Endothelial cell of umbilical vein (primary cell): ENCODE results near the gene LRRK2. TPM values are rescaled to one million over a fixed set of nuclear protein-coding genes. Genes with fewer than 3 reads are reported as not detected.

Source experiments
- BruUV-seq: library from RNA; stranded (reverse); fragments of 400-500 nt; replicated peaks from 2 replicates; lab custom pipeline; 2021; lab: Mats Ljungman, UMichigan
- CTCF ChIA-PET: fragments of 300-600, 350-600 bp; sonication (Branson Sonifier 250); formaldehyde crosslinking; loops from one replicate; lab custom pipeline; 2021; ENCODE audit warnings: antibody characterized with exemption, inconsistent platforms; lab: Charles Lee
- POLR2A ChIA-PET: fragments of 300-600, 350-600 bp; sonication (Branson Sonifier 250); formaldehyde crosslinking; loops from one replicate; lab custom pipeline; 2021; ENCODE audit warnings: antibody characterized with exemption, inconsistent platforms; lab: Charles Lee
- DNase-seq: peaks from one replicate; pipeline ENCODE4 v3.0.0-alpha.2; 2011; ENCODE audit warnings: low read depth, low spot score
- FAIRE-seq: peaks from 2 replicates; lab custom pipeline; 2011; peaks lifted over from hg19 to GRCh38; lab: Jason Lieb, UNC
- H2AFZ ChIP-seq: 2 replicates; pipeline ENCODE4 v1.6.0; 2012; ENCODE audit warnings: low read depth, low read length, control low read depth, inconsistent platforms
- H3K27ac ChIP-seq: 2 replicates; pipeline ENCODE4 v1.5.1; 2011; ENCODE audit warnings: low read depth, mild to moderate bottlenecking, control low read depth, low read length, moderate library complexity; ENCODE audit not compliant: insufficient read depth
- H3K27me3 ChIP-seq, 2 experiments: 2 replicates each; pipeline versions ENCODE4 v1.6.0 to v1.6.1; 2011; ENCODE audit warnings: low read length in 2 of 2, mixed read lengths in 1 of 2; ENCODE audit not compliant: control insufficient read depth in 2 of 2, insufficient read depth in 2 of 2
- H3K36me3 ChIP-seq, 2 experiments: 2 replicates in 1 of 2; 3 replicates in 1 of 2; pipeline ENCODE4 v1.5.1; 2011; ENCODE audit warnings: low read length in 2 of 2, mild to moderate bottlenecking in 1 of 2, moderate library complexity in 1 of 2; ENCODE audit not compliant: control insufficient read depth in 2 of 2, insufficient read depth in 2 of 2; ENCODE audit errors: extremely low read depth in 1 of 2
- H3K4me1 ChIP-seq: 3 replicates; pipeline ENCODE4 v1.5.1; 2011; ENCODE audit warnings: mild to moderate bottlenecking, low read length; ENCODE audit not compliant: control insufficient read depth, insufficient read depth; ENCODE audit errors: extremely low read depth
- H3K4me2 ChIP-seq: 2 replicates; pipeline ENCODE4 v1.6.1; 2011; ENCODE audit warnings: low read length, control low read depth, mixed read lengths; ENCODE audit not compliant: insufficient read depth
- H3K4me3 ChIP-seq, 3 experiments: fragments of 200-600 bp in 1 of 3; sonication (generic), shearing (Covaris generic) in 1 of 3; replicated peaks in 1 of 3; 2 replicates each; pipeline ENCODE4 v1.5.1; 2011 to 2016; ENCODE audit warnings: control low read depth in 3 of 3, low read length in 3 of 3, mild to moderate bottlenecking in 2 of 3, inconsistent platforms in 1 of 3, low read depth in 1 of 3, moderate library complexity in 1 of 3; ENCODE audit not compliant: insufficient read depth in 1 of 3
- H3K79me2 ChIP-seq: 2 replicates; pipeline ENCODE4 v1.6.0; 2012; ENCODE audit warnings: low read length, inconsistent platforms; ENCODE audit not compliant: control insufficient read depth, insufficient read depth
- H3K9ac ChIP-seq: replicated peaks from 2 replicates; pipeline ENCODE3; 2011; ENCODE audit warnings: low read length, control low read depth; ENCODE audit not compliant: insufficient read depth; ENCODE audit errors: extremely low read depth
- H3K9me1 ChIP-seq: replicated peaks from 3 replicates; pipeline ENCODE4 v1.6.0; 2011; ENCODE audit warnings: mild to moderate bottlenecking, low read length; ENCODE audit not compliant: control insufficient read depth, insufficient read depth; ENCODE audit errors: extremely low read depth
- H3K9me3 ChIP-seq: replicated peaks from 2 replicates; pipeline ENCODE4 v1.5.1; 2012; ENCODE audit warnings: low read length, inconsistent platforms; ENCODE audit not compliant: control insufficient read depth, insufficient read depth
- H4K20me1 ChIP-seq: replicated peaks from 2 replicates; pipeline ENCODE3; 2011; ENCODE audit warnings: mild to moderate bottlenecking, low read length; ENCODE audit not compliant: control insufficient read depth, insufficient read depth; ENCODE audit errors: extremely low read depth
- EZH2 ChIP-seq: IDR thresholded peaks from 2 replicates; pipeline ENCODE4 v1.6.1; 2012; ENCODE audit warnings: borderline replicate concordance, low read depth, mild to moderate bottlenecking, moderate library complexity, low read length, inconsistent platforms; ENCODE audit not compliant: severe bottlenecking
- FOS ChIP-seq: IDR thresholded peaks from 2 replicates; pipeline ENCODE4 v1.6.1; 2011; ENCODE audit warnings: mild to moderate bottlenecking, low read length, moderate library complexity, borderline replicate concordance; ENCODE audit not compliant: insufficient read depth
- GATA2 ChIP-seq: IDR thresholded peaks from 2 replicates; pipeline ENCODE4 v1.7.0; 2011; ENCODE audit warnings: low read depth, mild to moderate bottlenecking, moderate library complexity, mixed read lengths, low read length; ENCODE audit not compliant: insufficient read length, insufficient read depth
- JUN ChIP-seq: IDR thresholded peaks from 2 replicates; pipeline ENCODE4 v1.6.1; 2011; ENCODE audit warnings: borderline replicate concordance, low read depth; ENCODE audit not compliant: insufficient read length, insufficient read depth
- MYC ChIP-seq: IDR thresholded peaks from one replicate; pipeline ENCODE4 v1.6.1; 2011; ENCODE audit warnings: mild to moderate bottlenecking, low read depth, low read length
- POLR2A ChIP-seq: IDR thresholded peaks from 2 replicates; pipeline ENCODE4 v1.6.1; 2012; ENCODE audit warnings: low read depth, mild to moderate bottlenecking, control low read depth, low read length
- POLR2AphosphoS5 ChIP-seq: IDR thresholded peaks from 2 replicates; pipeline ENCODE4 v1.6.1; 2012; ENCODE audit warnings: low read depth, mild to moderate bottlenecking, control low read depth, low read length, moderate library complexity; ENCODE audit not compliant: insufficient read depth
- dilution Hi-C: fragments of 300-500 bp; cut with MboI; formaldehyde crosslinking; loops from one replicate; pipeline ENCODE4 v1.15.0; 2019; ENCODE audit warnings: low sequenced_read_pairs; ENCODE audit not compliant: extremely low pct_ligation_motif_present
- intact Hi-C: fragments of 100-400 bp; cut with micrococcal nuclease; formaldehyde crosslinking; loops from one replicate; pipeline ENCODE4 v1.10.0; 2022
- polyA plus RNA-seq, 4 experiments: library from polyadenylated mRNA; depleted of rRNA in 3 of 4; stranded (reverse) in 3 of 4; unstranded in 1 of 4; fragments of >200 nt; gene quantifications; 2 replicates each; pipeline versions ENCODE4 v1.2.1 to v1.2.3, GENCODE V29; 2011 to 2012; ENCODE audit warnings: missing spikeins in 1 of 4
- total RNA-seq: library from RNA; stranded (reverse); gene quantifications from 2 replicates; pipeline ENCODE4 v1.2.3, GENCODE V29; 2021
- TF ChIP-seq, protein P1 (sequence below): IDR thresholded peaks from 2 replicates; pipeline ENCODE4 v1.6.1; 2011; ENCODE audit not compliant: insufficient read depth, insufficient read length
- TF ChIP-seq, protein P2 (sequence below), 2 donors: IDR thresholded peaks; 1 replicate in 1 of 2; 2 replicates in 1 of 2; pipeline ENCODE4 v1.5.1; 2011; ENCODE audit warnings: low read length in 2 of 2, mild to moderate bottlenecking in 2 of 2, moderate library complexity in 2 of 2, control low read depth in 1 of 2, inconsistent platforms in 1 of 2, low read depth in 1 of 2; ENCODE audit not compliant: insufficient read depth in 1 of 2; ENCODE audit errors: extremely low read depth in 1 of 2

The LRRK2 gene
- total and polyA plus RNA-seq, 2 donors (not counting 3 experiments of a cell fraction or from before 2014, with no cell fraction given): 0.26 to 2.2 TPM

- Histone ChIP-seq H3K79me2 (no peaks in the 10 kb centered on the region), H3K27ac (no peak overlapping the region), H2AFZ (no peak overlapping the region), H3K4me2 (no peak overlapping the region), H3K27me3 (no peaks in the 10 kb centered on the region), H3K9ac (no peak overlapping the region), H3K4me3 (no peak overlapping the region), H3K4me1 (peaks cover 15% of the 10 kb centered on the region), H3K9me1 (no peaks in the 10 kb centered on the region), H3K36me3 (no peaks in the 10 kb centered on the region), H4K20me1 (no peaks in the 10 kb centered on the region), H3K9me3 (no peaks in the 10 kb centered on the region)
- FAIRE-seq (no peak), DNase-seq (no peak)
- intact Hi-C loops (no loop called here), dilution Hi-C loops (no loop called here)
- ChIA-PET POLR2A (no interaction called here), CTCF (no interaction called here)
- BruUV-seq: no TSS peak
- no peak for TF ChIP-seq POLR2A
- TF ChIP-seq, protein P1, sequence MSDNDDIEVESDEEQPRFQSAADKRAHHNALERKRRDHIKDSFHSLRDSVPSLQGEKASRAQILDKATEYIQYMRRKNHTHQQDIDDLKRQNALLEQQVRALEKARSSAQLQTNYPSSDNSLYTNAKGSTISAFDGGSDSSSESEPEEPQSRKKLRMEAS: no peak
- no peak for TF ChIP-seq MYC
- no peak for TF ChIP-seq EZH2
- TF ChIP-seq, protein P2, sequence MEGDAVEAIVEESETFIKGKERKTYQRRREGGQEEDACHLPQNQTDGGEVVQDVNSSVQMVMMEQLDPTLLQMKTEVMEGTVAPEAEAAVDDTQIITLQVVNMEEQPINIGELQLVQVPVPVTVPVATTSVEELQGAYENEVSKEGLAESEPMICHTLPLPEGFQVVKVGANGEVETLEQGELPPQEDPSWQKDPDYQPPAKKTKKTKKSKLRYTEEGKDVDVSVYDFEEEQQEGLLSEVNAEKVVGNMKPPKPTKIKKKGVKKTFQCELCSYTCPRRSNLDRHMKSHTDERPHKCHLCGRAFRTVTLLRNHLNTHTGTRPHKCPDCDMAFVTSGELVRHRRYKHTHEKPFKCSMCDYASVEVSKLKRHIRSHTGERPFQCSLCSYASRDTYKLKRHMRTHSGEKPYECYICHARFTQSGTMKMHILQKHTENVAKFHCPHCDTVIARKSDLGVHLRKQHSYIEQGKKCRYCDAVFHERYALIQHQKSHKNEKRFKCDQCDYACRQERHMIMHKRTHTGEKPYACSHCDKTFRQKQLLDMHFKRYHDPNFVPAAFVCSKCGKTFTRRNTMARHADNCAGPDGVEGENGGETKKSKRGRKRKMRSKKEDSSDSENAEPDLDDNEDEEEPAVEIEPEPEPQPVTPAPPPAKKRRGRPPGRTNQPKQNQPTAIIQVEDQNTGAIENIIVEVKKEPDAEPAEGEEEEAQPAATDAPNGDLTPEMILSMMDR (IDR thresholded peaks at IDR 0.05; ENCODE audit: extremely low read depth in 1 of 2, insufficient read depth in 1 of 2, low read depth in 1 of 2, low read length in 2 of 2): no peak
- no peak for TF ChIP-seq JUN
- no peak for TF ChIP-seq GATA2
- TF ChIP-seq FOS: no peak
- TF ChIP-seq POLR2AphosphoS5: no peak
These were observed 21.8 kb upstream of the LRRK2 start for GRCh38 chr12:40203060-40203430.
